Measurements from ENCODE around the gene CCDC69. TPM values are rescaled to one million over a fixed set of nuclear protein-coding genes. Genes with fewer than 3 reads are reported as not detected.

Gene CCDC69
- total RNA-seq, 2 experiments from 2014 or later = 119 to 123 TPM

GRCh38 chr5:151227918-151228447 lies 4.1 kb upstream of the CCDC69 start:
- Histone ChIP-seq H3K36me3 (ENCODE audit: insufficient read depth, low read length) (no peaks in the 10 kb centered on the region), H3K9me3 (ENCODE audit: low read length) (no peaks in the 10 kb centered on the region), H3K9me2 (ENCODE audit: insufficient read depth, low read length) (no peaks in the 10 kb centered on the region), H3K4me1 (ENCODE audit: insufficient read depth, low read length, poor library complexity, severe bottlenecking) (peaks cover 62% of the 10 kb centered on the region), H3K79me2 (ENCODE audit: insufficient read depth, low read depth, low read length) (peaks cover 10% of the 10 kb centered on the region), H2AFZ (ENCODE audit: low read length) (no peak overlapping the region), H3K4me2 (ENCODE audit: low read length) (no peak overlapping the region), H3K4me3 (ENCODE audit: low read depth, low read length, poor library complexity, severe bottlenecking) (no peak overlapping the region), H3K27ac (ENCODE audit: low read depth, low read length, poor library complexity, severe bottlenecking) (no peak overlapping the region), H4K20me1 (ENCODE audit: insufficient read depth, low read length) (no peaks in the 10 kb centered on the region)
- TF ChIP-seq CTCF (conservative IDR thresholded peaks at IDR 0.05; ENCODE audit: low read length) (no peak), EZH2phosphoT487 (IDR thresholded peaks at IDR 0.05; ENCODE audit: borderline replicate concordance, low read depth, low read length) (no peak)
- POLR2A ChIA-PET = interaction anchor here (0.5 to 13.2 kb wide), 4 partner anchors 9 to 489 kb away, joined by 3 to 272 read pairs (median 4); partner anchors contain the start of genes CCDC69 and GM2A
- no peak for DNase-seq (ENCODE audit: low spot score)
- intact Hi-C loops (cut with micrococcal nuclease; ENCODE audit: unreplicated experiment) = no loop called here
- BruUV-seq (replicated peaks) = no TSS peak
- CTCF ChIA-PET (ENCODE audit: unreplicated experiment) = interaction anchor here (0.9 kb wide), 1 partner anchor 14 kb away, joined by 3 read pairs; no protein-coding TSS in a partner anchor

DNA sequence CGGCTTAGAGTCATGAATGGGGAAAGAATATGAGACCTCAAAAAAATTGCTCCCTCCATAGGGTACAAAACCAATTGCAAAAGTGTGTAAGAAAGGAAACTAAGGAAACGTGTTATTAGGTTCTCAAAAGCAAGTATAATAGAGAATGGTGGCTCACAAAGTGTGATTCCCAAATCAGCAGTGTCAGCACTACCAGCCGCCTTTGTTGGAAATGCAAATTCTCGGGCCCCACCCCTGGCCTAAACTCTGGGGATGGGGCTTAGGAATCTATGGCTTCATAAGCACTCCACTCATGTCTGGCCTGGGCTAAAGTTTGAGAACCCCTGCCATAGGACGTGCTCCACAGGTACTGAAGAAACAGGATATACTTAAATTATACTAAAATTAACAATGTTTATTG lies 1.6 kb upstream of the CCDC69 start:
- peaks cover 35% of the 10 kb centered on the region for H3K79me2 ChIP-seq (ENCODE audit: insufficient read depth, low read depth, low read length)
- no TSS peak for BruUV-seq (replicated peaks)
- peaks cover 22% of the 10 kb centered on the region; the same call in 1 of the 2 replicates for H3K36me3 ChIP-seq (ENCODE audit: insufficient read depth, low read length)
- POLR2A ChIA-PET = interaction anchor here (0.6 to 15.6 kb wide), 4 partner anchors 7 to 27 kb away, joined by 3 to 272 read pairs (median 42); partner anchors contain the start of gene GM2A
- peak; percentile 46; the same call in 1 of the 2 replicates for TF ChIP-seq CTCF (conservative IDR thresholded peaks at IDR 0.05; ENCODE audit: low read length)
- no peak for TF ChIP-seq EZH2phosphoT487 (IDR thresholded peaks at IDR 0.05; ENCODE audit: borderline replicate concordance, low read depth, low read length)
- H3K9me2 ChIP-seq (ENCODE audit: insufficient read depth, low read length) = no peaks in the 10 kb centered on the region
- intact Hi-C loops (cut with micrococcal nuclease; ENCODE audit: unreplicated experiment) = no loop called here
- CTCF ChIA-PET (ENCODE audit: unreplicated experiment) = interaction anchor here (0.5 to 1.2 kb wide), 3 partner anchors 9 to 1208 kb away, joined by 3 to 8 read pairs (median 3); no protein-coding TSS in a partner anchor
- H3K9me3 ChIP-seq (ENCODE audit: low read length) = no peaks in the 10 kb centered on the region
- peak overlapping the region; percentile 98 for H3K27ac ChIP-seq (ENCODE audit: low read depth, low read length, poor library complexity, severe bottlenecking)
- no peak overlapping the region for H3K4me3 ChIP-seq (ENCODE audit: low read depth, low read length, poor library complexity, severe bottlenecking)
- peak overlapping the region; percentile 79 for H3K4me2 ChIP-seq (ENCODE audit: low read length)
- no peak for DNase-seq (ENCODE audit: low spot score)
- peak overlapping the region; percentile 59; the same call in 1 of the 2 replicates for H2AFZ ChIP-seq (ENCODE audit: low read length)
- peaks cover 62% of the 10 kb centered on the region for H3K4me1 ChIP-seq (ENCODE audit: insufficient read depth, low read length, poor library complexity, severe bottlenecking)
- H4K20me1 ChIP-seq (ENCODE audit: insufficient read depth, low read length) = peaks cover under 1% of the 10 kb centered on the region; the same call in 1 of the 2 replicates

GRCh38 chr5:151225071-151225470 lies 1.2 kb upstream of the CCDC69 start:
- no peaks in the 10 kb centered on the region for H3K9me3 ChIP-seq (ENCODE audit: low read length)
- H3K36me3 ChIP-seq (ENCODE audit: insufficient read depth, low read length) = peaks cover 26% of the 10 kb centered on the region; the same call in 1 of the 2 replicates
- TF ChIP-seq EZH2phosphoT487 (IDR thresholded peaks at IDR 0.05; ENCODE audit: borderline replicate concordance, low read depth, low read length) (no peak), CTCF (conservative IDR thresholded peaks at IDR 0.05; ENCODE audit: low read length) (peak; percentile 60)
- peaks cover 39% of the 10 kb centered on the region for H3K79me2 ChIP-seq (ENCODE audit: insufficient read depth, low read depth, low read length)
- H2AFZ ChIP-seq (ENCODE audit: low read length) = peak overlapping the region; percentile 59; the same call in 1 of the 2 replicates
- POLR2A ChIA-PET = interaction anchor here (0.6 to 15.6 kb wide), 8 partner anchors 8 to 481 kb away, joined by 3 to 272 read pairs (median 4); partner anchors contain the start of gene GM2A
- BruUV-seq (replicated peaks) = no TSS peak
- peak overlapping the region; percentile 79 for H3K4me2 ChIP-seq (ENCODE audit: low read length)
- H3K4me3 ChIP-seq (ENCODE audit: low read depth, low read length, poor library complexity, severe bottlenecking) = no peak overlapping the region
- peaks cover 63% of the 10 kb centered on the region for H3K4me1 ChIP-seq (ENCODE audit: insufficient read depth, low read length, poor library complexity, severe bottlenecking)
- H3K27ac ChIP-seq (ENCODE audit: low read depth, low read length, poor library complexity, severe bottlenecking) = peak overlapping the region; percentile 98
- intact Hi-C loops (cut with micrococcal nuclease; ENCODE audit: unreplicated experiment) = no loop called here
- H4K20me1 ChIP-seq (ENCODE audit: insufficient read depth, low read length) = peaks cover 4% of the 10 kb centered on the region; the same call in 1 of the 2 replicates
- CTCF ChIA-PET (ENCODE audit: unreplicated experiment) = interaction anchor here (0.5 to 1.2 kb wide), 3 partner anchors 9 to 1207 kb away, joined by 3 to 8 read pairs (median 3); no protein-coding TSS in a partner anchor
- peak; percentile 34 for DNase-seq (ENCODE audit: low spot score)
- no peaks in the 10 kb centered on the region for H3K9me2 ChIP-seq (ENCODE audit: insufficient read depth, low read length)

Data from OCI-LY7 (cell line).